Tibial nerve (tissue), 4 donors: ENCODE data around the gene OR2AJ1. TPM values are rescaled to one million over a fixed set of nuclear protein-coding genes. Genes with fewer than 3 reads are reported as not detected.
A peak's percentile ranks its signal among the peaks of the same experiment; 100 is the strongest.

Experiments used
- DNase-seq, 2 donors: peaks; one replicate each; pipeline ENCODE4 v3.0.0-alpha.2; 2019; ENCODE audit warnings: low spot score in 2 of 2
- H3K27ac ChIP-seq, 4 donors: fragments of 200-600 bp; sonication (generic) in 3 of 4; one replicate each; pipeline ENCODE4 v1.5.1; 2017 to 2019; ENCODE audit warnings: mild to moderate bottlenecking in 1 of 4
- H3K27me3 ChIP-seq, 2 donors: fragments of 200-600 bp; sonication (generic) in 1 of 2; one replicate each; pipeline versions ENCODE4 v1.5.1 to v1.6.0; 2017 to 2019
- H3K36me3 ChIP-seq, 3 donors: fragments of 200-600 bp; sonication (generic); one replicate each; pipeline ENCODE4 v1.5.1; 2018 to 2019
- H3K4me1 ChIP-seq, 4 donors: fragments of 200-600 bp; sonication (generic) in 3 of 4; one replicate each; pipeline ENCODE4 v1.5.1; 2017 to 2019
- H3K4me3 ChIP-seq, 4 donors: fragments of 200-600 bp; sonication (generic) in 3 of 4; one replicate each; pipeline ENCODE4 v1.5.1; 2017 to 2019; ENCODE audit warnings: mild to moderate bottlenecking in 1 of 4, moderate library complexity in 1 of 4
- H3K9me3 ChIP-seq, 4 donors: fragments of 200-600 bp; sonication (generic) in 3 of 4; one replicate each; pipeline ENCODE4 v1.5.1; 2017 to 2019
- CTCF ChIP-seq, 5 experiments: fragments of 200-600 bp in 3 of 5; fragments of 450-650 bp in 2 of 5; sonication (generic) in 3 of 5; IDR thresholded peaks; one replicate each; pipeline ENCODE4 v1.5.1; 2016 to 2019; ENCODE audit warnings: antibody characterized with exemption in 5 of 5, mild to moderate bottlenecking in 3 of 5, moderate library complexity in 2 of 5
- EP300 ChIP-seq, 2 donors: sonication (generic); formaldehyde crosslinking; IDR thresholded peaks; one replicate each; pipeline ENCODE4 v1.6.1; 2017; ENCODE audit warnings: antibody characterized with exemption in 2 of 2, mild to moderate bottlenecking in 1 of 2
- POLR2A ChIP-seq, 2 donors: fragments of 450-650 bp; IDR thresholded peaks; one replicate each; pipeline ENCODE4 v1.6.1; 2017; ENCODE audit warnings: antibody characterized with exemption in 2 of 2, mild to moderate bottlenecking in 2 of 2, moderate library complexity in 2 of 2
- WGBS, 2 donors: methylation state at CpG; one replicate each; pipeline ENCODE4 v1.1.5; 2018; 5-methylcytosine and 5-hydroxymethylcytosine counted together
- total RNA-seq, 4 donors: library from RNA; depleted of rRNA; stranded (reverse); fragments of >200 nt; gene quantifications; one replicate each; pipeline ENCODE4 v1.1.0, GENCODE V29; 2016

The OR2AJ1 gene
- total RNA-seq, 4 donors from 2014 or later: not detected

- Histone ChIP-seq H3K27ac (no peak overlapping the region), H3K36me3 (no peaks in the 10 kb centered on the region), H3K9me3 (no peaks in the 10 kb centered on the region), H3K4me3 (no peak overlapping the region), H3K4me1 (no peaks in the 10 kb centered on the region), H3K27me3 (no peaks in the 10 kb centered on the region)
- DNase-seq: no peak
- TF ChIP-seq POLR2A (IDR thresholded peaks at IDR 0.05) (no peak), CTCF (IDR thresholded peaks at IDR 0.05) (no peak), EP300 (IDR thresholded peaks at IDR 0.05) (no peak)
- WGBS, 2 donors: 80 to 90% methylated on average over 6 of the region's 6 CpGs
These were observed 20.6 kb upstream of the OR2AJ1 start for GRCh38 chr1:247904122-247904521.

GRCh38 chr1:247905181-247905580 lies 19.5 kb upstream of the OR2AJ1 start:
- no peak for DNase-seq
- 78 to 94% methylated on average over 13 of the region's 13 CpGs for WGBS, 2 donors
- H3K4me3 ChIP-seq: no peak overlapping the region
- H3K36me3 ChIP-seq: no peaks in the 10 kb centered on the region
- H3K27ac ChIP-seq: no peak overlapping the region
- no peaks in the 10 kb centered on the region for H3K9me3 ChIP-seq
- TF ChIP-seq POLR2A (IDR thresholded peaks at IDR 0.05) (no peak), EP300 (IDR thresholded peaks at IDR 0.05) (no peak), CTCF (IDR thresholded peaks at IDR 0.05) (no peak)
- no peaks in the 10 kb centered on the region for H3K4me1 ChIP-seq
- no peaks in the 10 kb centered on the region for H3K27me3 ChIP-seq

- H3K4me1 ChIP-seq: no peaks in the 10 kb centered on the region
- peak overlapping the region in 1 of 4 donors; percentile 60 for H3K27ac ChIP-seq
- 67 to 81% methylated on average over 9 of the region's 9 CpGs for WGBS, 2 donors
- H3K36me3 ChIP-seq: no peaks in the 10 kb centered on the region
- H3K9me3 ChIP-seq: no peaks in the 10 kb centered on the region
- TF ChIP-seq CTCF (IDR thresholded peaks at IDR 0.05) (no peak), EP300 (IDR thresholded peaks at IDR 0.05) (no peak), POLR2A (IDR thresholded peaks at IDR 0.05) (no peak)
- peak overlapping the region in 2 of 4 donors; percentile 27 to 37 for H3K4me3 ChIP-seq
- no peak for DNase-seq
- H3K27me3 ChIP-seq: no peaks in the 10 kb centered on the region
These were observed 18.7 kb upstream of the OR2AJ1 start for GRCh38 chr1:247905910-247906503.

- DNase-seq: no peak
- Histone ChIP-seq H3K36me3 (no peaks in the 10 kb centered on the region), H3K9me3 (no peaks in the 10 kb centered on the region), H3K4me1 (no peaks in the 10 kb centered on the region), H3K27ac (peak overlapping the region in 1 of 4 donors; percentile 60), H3K27me3 (no peaks in the 10 kb centered on the region), H3K4me3 (peak overlapping the region in 3 of 4 donors; percentile 19 to 37 (median 27))
- no peak for TF ChIP-seq POLR2A (IDR thresholded peaks at IDR 0.05)
- TF ChIP-seq CTCF (IDR thresholded peaks at IDR 0.05): no peak
- TF ChIP-seq EP300 (IDR thresholded peaks at IDR 0.05): no peak
- WGBS, 2 donors: 34 to 57% methylated on average over 7 of the region's 7 CpGs
These were observed 18.1 kb upstream of the OR2AJ1 start for GRCh38 chr1:247906504-247907047.

- H3K4me1 ChIP-seq: no peaks in the 10 kb centered on the region
- TF ChIP-seq EP300 (IDR thresholded peaks at IDR 0.05): no peak
- WGBS, 2 donors: 86 to 91% methylated on average over 5 of the region's 5 CpGs
- H3K9me3 ChIP-seq: no peaks in the 10 kb centered on the region
- no peak overlapping the region for H3K4me3 ChIP-seq
- no peaks in the 10 kb centered on the region for H3K36me3 ChIP-seq
- no peaks in the 10 kb centered on the region for H3K27me3 ChIP-seq
- DNase-seq: no peak
- H3K27ac ChIP-seq: no peak overlapping the region
These were observed 15.9 kb upstream of the OR2AJ1 start for GRCh38 chr1:247908766-247909165.
